K562 (cell line): Measurements from ENCODE around the gene RNF141. TPM values are rescaled to one million over a fixed set of nuclear protein-coding genes. Genes with fewer than 3 reads are reported as not detected.

Experiments
- ATAC-seq: fragments of 200-7000 bp; cut with Tn5 transposase; 3 replicates; pipeline ENCODE4 v1.9.1; 2020; ENCODE audit warnings: moderate library complexity
- BruUV-seq: library from RNA; stranded (reverse); fragments of 400-500 nt; replicated peaks from 2 replicates; lab custom pipeline; 2021; lab: Mats Ljungman, UMichigan
- CTCF ChIA-PET: fragments of 300-600 bp; formaldehyde crosslinking; extraction: SDS; loops from one replicate; lab custom pipeline; 2021; ENCODE audit warnings: low intra/inter-chr PET ratio; lab: Yijun Ruan, JAX
- POLR2A ChIA-PET: fragments of 300-600, 350-650 bp; sonication (Branson Sonifier 250); formaldehyde crosslinking; extraction: SDS; loops from one replicate; lab custom pipeline; 2021; ENCODE audit warnings: antibody characterized with exemption, inconsistent platforms; lab: Yijun Ruan, JAX
- DNase-seq, 4 experiments: peaks; one replicate each; pipeline versions ENCODE4 v3.0.0 to v3.0.0-alpha.2; 2011 to 2018; ENCODE audit warnings: low spot score in 3 of 4, mixed read lengths in 3 of 4; ENCODE audit errors: extremely low read depth in 1 of 4
- FAIRE-seq: peaks from 2 replicates; lab custom pipeline; 2011; peaks lifted over from hg19 to GRCh38; lab: Jason Lieb, UNC
- H2AFZ ChIP-seq: 2 replicates; pipeline ENCODE4 v1.6.0; 2011; ENCODE audit warnings: low read depth, low read length, control low read depth, inconsistent platforms
- H3K27ac ChIP-seq: fragments of 200-600 bp; 3 replicates; pipeline ENCODE4 v1.8.0; 2011; ENCODE audit warnings: low read depth, mild to moderate bottlenecking, control low read depth, inconsistent platforms, low read length, moderate library complexity, mixed read lengths; ENCODE audit errors: extremely low read depth
- H3K27me3 ChIP-seq, 2 experiments: fragments of 300-600 bp in 1 of 2; 2 replicates in 1 of 2; 3 replicates in 1 of 2; pipeline versions ENCODE4 v1.6.0 to v1.8.0; 2011; ENCODE audit warnings: inconsistent platforms in 2 of 2, low read length in 2 of 2, mild to moderate bottlenecking in 1 of 2, mixed read lengths in 1 of 2, moderate library complexity in 1 of 2; ENCODE audit not compliant: control insufficient read depth in 2 of 2, insufficient read depth in 2 of 2
- H3K36me3 ChIP-seq: fragments of 300-600 bp; 3 replicates; pipeline ENCODE4 v1.8.0; 2011; ENCODE audit warnings: mild to moderate bottlenecking, low read length, inconsistent platforms; ENCODE audit not compliant: control insufficient read depth, insufficient read depth
- H3K4me1 ChIP-seq, 2 experiments: fragments of 200-600 bp in 1 of 2; replicated peaks in 1 of 2; 2 replicates in 1 of 2; 3 replicates in 1 of 2; pipeline versions ENCODE4 v1.5.1 to v1.8.0; 2011; ENCODE audit warnings: inconsistent platforms in 2 of 2, low read length in 2 of 2, mild to moderate bottlenecking in 1 of 2, mixed read lengths in 1 of 2, moderate library complexity in 1 of 2; ENCODE audit not compliant: control insufficient read depth in 2 of 2, insufficient read depth in 2 of 2
- H3K4me2 ChIP-seq: 2 replicates; pipeline ENCODE4 v1.6.1; 2011; ENCODE audit warnings: low read length, control low read depth, inconsistent platforms, mixed read lengths; ENCODE audit not compliant: insufficient read depth
- H3K4me3 ChIP-seq: fragments of 200-600 bp; sonication (generic), shearing (Covaris generic); 2 replicates; pipeline ENCODE4 v1.5.1; 2016; ENCODE audit warnings: control low read depth, inconsistent platforms
- H3K79me2 ChIP-seq: fragments of 200-600 bp; 3 replicates; pipeline ENCODE4 v1.8.0; 2011; ENCODE audit warnings: low read length, inconsistent platforms; ENCODE audit not compliant: control insufficient read depth, insufficient read depth
- H3K9ac ChIP-seq, 2 experiments: 2 replicates each; pipeline versions ENCODE4 v1.6.0 to v1.6.1; 2011; ENCODE audit warnings: low read depth in 2 of 2, low read length in 2 of 2, control low read depth in 1 of 2, inconsistent platforms in 1 of 2, mild to moderate bottlenecking in 1 of 2, mixed read lengths in 1 of 2; ENCODE audit not compliant: insufficient read depth in 1 of 2
- H3K9me1 ChIP-seq: one replicate; pipeline ENCODE4 v1.6.0; 2011; ENCODE audit warnings: inconsistent platforms, mild to moderate bottlenecking, low read length, moderate library complexity; ENCODE audit not compliant: control insufficient read depth, insufficient read depth
- H3K9me3 ChIP-seq: replicated peaks from 2 replicates; pipeline ENCODE4 v1.5.1; 2011; ENCODE audit warnings: low read depth, low read length, inconsistent platforms; ENCODE audit not compliant: control insufficient read depth, insufficient read depth
- H4K20me1 ChIP-seq: replicated peaks from 2 replicates; pipeline ENCODE4 v1.6.1; 2011; ENCODE audit warnings: low read length, inconsistent platforms, mixed read lengths; ENCODE audit not compliant: control insufficient read depth, insufficient read depth
- CREB1 ChIP-seq, 2 experiments: sonication (generic) in 1 of 2; formaldehyde crosslinking in 1 of 2; IDR thresholded peaks; 2 replicates each; pipeline versions ENCODE4 v1.6.1 to v1.8.0; 2012 to 2022; ENCODE audit warnings: inconsistent platforms in 1 of 2, mild to moderate bottlenecking in 1 of 2, missing genetic modification reagents in 1 of 2, moderate library complexity in 1 of 2
- ZKSCAN1 ChIP-seq: fragments of 150-350 bp; IDR thresholded peaks from 2 replicates; pipeline ENCODE4 v1.6.1; 2016; ENCODE audit warnings: low read depth, low read length
- WGBS: fragments of 100-300 bp; shearing (Covaris generic); methylation state at CpG from one replicate; pipeline ENCODE4 v1.1.6; 2016; ENCODE audit warnings: low coverage, mixed read lengths; ENCODE audit not compliant: insufficient coverage; ENCODE audit errors: missing lambda C conversion rate; 5-methylcytosine and 5-hydroxymethylcytosine counted together
- in situ Hi-C: fragments of 300-500 bp; cut with MboI; formaldehyde crosslinking; loops from 4 replicates; pipeline ENCODE4 v1.15.0; 2018; ENCODE audit warnings: inconsistent platforms, mixed read lengths
- intact Hi-C: fragments of 100-400 bp; cut with micrococcal nuclease; formaldehyde crosslinking; loops from 2 replicates; pipeline ENCODE4 v1.14.2; 2022
- polyA plus RNA-seq, 8 experiments: library from polyadenylated mRNA; depleted of rRNA in 4 of 8; stranded (reverse) in 5 of 8; unstranded in 3 of 8; fragments of >200 nt; fragmentation: Nextera tagmentation in 2 of 8; fragmentation: Illumina TruSeq in 1 of 8; extraction: Ambion mirVana in 2 of 8; extraction: Trizol in 1 of 8; gene quantifications; 2 replicates each; pipeline versions ENCODE4 v1.2.1 to v1.2.3, GENCODE V29; 2011 to 2014; ENCODE audit warnings: inconsistent platforms in 1 of 8, missing spikeins in 1 of 8
- total RNA-seq, 7 experiments: library from RNA; depleted of rRNA in 6 of 7; stranded (reverse); fragments of >200 nt in 6 of 7; fragmentation: Illumina TruSeq in 2 of 7; extraction: Trizol in 2 of 7; gene quantifications; 2 replicates each; pipeline versions ENCODE4 v1.2.1 to v1.2.3, GENCODE V29; 2011 to 2021; ENCODE audit warnings: low replicate concordance in 1 of 7

RNF141 gene
- total and polyA plus RNA-seq, 9 of the 15 experiments (the other 6 are each of a cell fraction or from before 2014, with no cell fraction given), result 9.7 to 51.9 (median 18.9) TPM

DNA sequence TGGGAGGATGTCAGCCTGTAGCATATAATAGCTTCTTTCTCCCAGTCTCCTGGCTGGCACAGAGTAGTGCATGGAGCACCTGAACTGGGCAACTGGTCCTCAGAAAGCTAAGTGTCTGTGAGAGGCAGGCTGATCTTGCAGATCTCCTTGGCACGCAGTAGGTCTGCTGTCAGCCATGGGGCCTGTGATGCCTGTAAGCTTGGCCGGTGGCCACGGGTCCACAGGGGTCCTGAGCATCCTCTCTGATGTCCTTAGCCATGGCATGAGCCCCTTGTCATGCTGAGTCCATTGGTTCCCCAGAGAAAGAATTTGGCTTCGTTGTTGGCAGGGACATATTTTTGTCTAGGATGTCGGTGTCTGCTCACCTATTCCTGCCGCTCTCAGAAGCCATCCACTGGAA, 61.0 kb downstream of the RNF141 start:
- FAIRE-seq (no peak), ATAC-seq (no peak)
- H3K4me1 ChIP-seq, result peaks cover 0 to 5% of the 10 kb centered on the region in 2 experiments; a peak in 1 of 5 replicates
- H3K9ac ChIP-seq, result no peak overlapping the region; a peak in 1 of 4 replicates
- H3K27me3 ChIP-seq, result no peaks in the 10 kb centered on the region
- H3K27ac ChIP-seq, result no peak overlapping the region
- CTCF ChIA-PET, result no interaction called here
- no peak overlapping the region for H3K4me2 ChIP-seq
- POLR2A ChIA-PET, result interaction anchor here (0.9 to 1.7 kb wide), 3 partner anchors 10 to 37 kb away, joined by 3 to 5 read pairs (median 4); no protein-coding TSS in a partner anchor
- H3K79me2 ChIP-seq, result no peaks in the 10 kb centered on the region
- no TSS peak for BruUV-seq
- H4K20me1 ChIP-seq, result peaks cover 7% of the 10 kb centered on the region; the same call in 1 of the 2 replicates
- H2AFZ ChIP-seq, result no peak overlapping the region
- no peaks in the 10 kb centered on the region for H3K9me3 ChIP-seq
- H3K36me3 ChIP-seq, result peaks cover 84% of the 10 kb centered on the region; the same call in 2 of the 3 replicates
- no peak overlapping the region for H3K4me3 ChIP-seq
- TF ChIP-seq CREB1 (IDR thresholded peaks at IDR 0.05) (no peak), CREB1 (CRISPR knock-in tag; IDR thresholded peaks at IDR 0.05) (no peak), ZKSCAN1 (peak; percentile 87)
- TF ChIP-seq, all 486 proteins: peak for 1
- no peak for DNase-seq
- in situ Hi-C loops, result no loop called here
- intact Hi-C loops, result no loop called here
- 96% methylated on average over 6 of the region's 6 CpGs for WGBS
- peaks cover 8% of the 10 kb centered on the region for H3K9me1 ChIP-seq
